T follicular helper cell (primary cell): ENCODE measurements around the gene RFPL1.

Experiments
- DNase-seq: peaks from one replicate; pipeline ENCODE4 v3.0.0-alpha.2; 2020; ENCODE audit warnings: low read depth

The RFPL1 gene

DNA sequence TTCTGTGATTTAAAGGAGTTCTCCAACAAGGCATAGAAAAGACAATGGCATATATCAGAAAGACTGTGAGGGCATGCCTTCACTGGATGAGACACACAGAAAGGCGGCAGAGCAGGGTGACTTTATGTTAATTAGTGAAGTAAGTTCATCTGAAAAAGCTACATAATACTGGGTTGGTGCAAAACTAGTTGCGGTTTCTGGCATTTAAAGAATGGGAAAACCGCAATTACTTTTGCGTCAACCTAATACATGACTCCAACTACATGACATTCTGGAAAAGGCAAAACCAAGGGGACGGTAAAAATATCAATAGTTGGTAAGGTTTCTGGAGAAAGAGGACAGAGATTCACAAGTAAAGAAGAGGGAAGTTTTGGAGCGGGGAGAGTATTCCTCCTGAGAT, 5.1 kb downstream of the RFPL1 start:
- DNase-seq, result no peak

DNA sequence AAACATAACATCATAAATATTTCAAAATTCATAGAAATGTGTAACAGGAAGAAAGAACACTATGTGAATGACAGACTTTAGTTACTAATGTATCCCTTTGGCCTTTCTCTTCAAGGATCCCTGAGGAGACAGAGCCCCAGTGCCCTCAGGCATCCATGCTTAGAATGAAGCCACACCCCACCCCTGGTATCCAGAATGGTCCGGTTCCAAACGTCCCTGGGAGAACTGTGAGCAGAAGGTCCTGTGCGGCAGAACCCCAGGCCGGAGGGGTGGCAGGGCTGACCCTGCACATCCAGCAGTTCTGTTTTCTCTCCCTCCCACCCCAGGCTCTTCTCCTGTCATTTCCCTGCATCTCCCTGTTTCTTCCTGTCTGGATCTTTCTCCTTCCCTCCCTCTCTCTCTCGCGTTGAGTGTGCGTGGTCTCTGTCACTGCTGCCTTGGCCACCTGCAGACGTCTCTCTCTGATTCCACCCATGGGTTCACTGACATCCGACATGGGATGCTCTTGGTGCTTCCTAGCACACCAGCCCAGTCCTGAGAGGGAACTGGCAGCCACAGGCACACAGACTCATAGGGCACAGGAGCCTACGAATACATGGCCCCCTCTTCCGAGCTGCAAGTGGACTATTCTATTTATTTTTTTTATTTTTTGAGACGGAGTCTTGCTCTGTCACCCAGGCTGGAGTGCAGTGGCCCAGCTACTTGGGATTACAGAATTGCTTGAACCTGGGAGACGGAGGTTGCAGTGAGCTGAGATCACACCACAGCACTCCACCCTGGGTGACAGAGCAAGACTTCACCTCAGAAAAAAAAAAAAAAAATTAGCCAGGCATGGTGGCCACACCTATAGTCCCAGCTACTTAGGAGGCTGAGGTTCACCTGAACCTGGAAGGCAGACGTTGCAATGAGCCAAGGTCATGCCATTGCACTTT, 5.7 kb downstream of the RFPL1 start:
- DNase-seq, result no peak

DNA sequence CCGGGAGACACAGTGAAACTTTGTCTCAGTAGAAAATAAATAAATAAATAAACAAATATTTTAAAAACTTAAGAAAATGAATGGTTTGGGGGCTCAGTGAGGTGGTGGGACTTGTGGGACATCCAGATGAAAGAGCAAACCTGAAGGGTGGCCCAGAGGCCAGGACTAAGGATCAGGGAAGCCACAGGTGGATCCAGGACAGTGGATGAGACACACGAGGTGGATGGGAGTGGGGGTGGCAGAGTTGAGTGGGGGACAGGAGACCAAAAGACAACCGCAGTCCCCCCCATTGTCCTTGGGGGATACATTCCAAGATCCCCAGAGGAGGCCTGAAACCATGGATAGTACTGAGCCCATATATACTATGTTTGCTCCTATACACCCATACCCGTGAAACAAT, 7.1 kb downstream of the RFPL1 start:
- DNase-seq, result no peak

DNA sequence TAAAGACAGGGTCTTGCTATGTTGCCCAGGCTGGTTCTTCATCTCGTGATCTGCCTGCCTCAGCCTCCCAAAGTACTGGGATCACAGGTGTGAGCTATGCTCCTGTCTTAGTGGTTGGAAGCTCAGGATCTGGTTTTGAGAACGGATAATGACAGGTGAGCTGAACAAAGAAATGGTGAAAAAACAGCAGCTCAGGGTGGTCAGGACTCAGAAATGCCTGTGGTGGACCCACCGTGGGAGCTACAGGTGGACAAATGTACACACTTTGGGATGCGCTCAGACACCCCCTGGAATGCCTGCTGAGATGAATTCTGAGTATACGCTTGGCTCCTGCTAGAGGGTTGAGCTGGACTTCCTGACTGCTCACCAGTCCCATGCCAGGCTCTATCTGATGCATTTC, 9.5 kb downstream of the RFPL1 start:
- no peak for DNase-seq

DNA sequence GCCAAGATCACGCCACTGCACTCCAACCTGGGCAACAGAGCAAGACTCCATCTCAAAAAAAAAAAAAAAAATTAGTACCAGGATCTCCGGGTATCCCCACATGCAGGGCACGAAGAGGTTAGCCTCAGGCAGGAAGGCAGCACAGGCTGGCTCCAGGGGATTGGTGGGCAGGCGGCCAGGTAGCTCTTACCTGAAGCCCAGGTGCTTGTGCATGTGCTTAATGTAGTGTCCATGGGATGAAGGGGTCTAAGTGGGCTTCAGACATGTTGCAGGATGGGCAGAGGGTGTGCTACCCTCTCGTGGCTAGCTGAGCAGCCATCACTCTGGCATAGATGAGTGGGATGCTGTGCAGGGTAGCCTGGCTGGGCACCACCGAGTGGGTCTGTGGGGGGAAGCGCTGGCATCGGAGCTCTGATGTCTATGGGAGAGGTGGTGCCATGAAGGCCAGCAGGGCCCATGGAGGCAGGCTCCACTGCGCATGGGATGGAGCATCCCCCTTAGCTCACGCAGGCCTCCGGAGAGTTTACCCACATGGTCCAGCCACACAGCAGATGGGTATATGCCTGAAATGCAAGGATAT, 11.0 kb downstream of the RFPL1 start:
- no peak for DNase-seq

DNA sequence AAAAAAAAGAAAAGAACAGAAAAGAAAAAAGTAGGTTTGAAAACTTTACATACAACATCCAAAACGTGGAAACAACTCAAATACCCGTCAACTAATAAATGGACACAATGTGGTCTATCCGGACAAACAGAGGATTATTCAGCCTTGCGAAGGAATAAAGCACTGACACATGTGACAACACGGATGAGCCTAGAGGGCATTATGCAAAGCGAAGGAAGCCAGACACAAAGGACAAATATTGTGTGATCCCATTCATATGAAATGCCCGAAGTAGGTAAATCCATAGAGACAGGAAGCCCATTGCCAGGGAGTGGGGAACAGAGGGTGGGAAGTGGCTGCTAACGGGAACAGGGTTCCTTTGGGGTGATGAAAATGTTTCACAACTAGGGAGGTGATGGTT, 11.8 kb downstream of the RFPL1 start:
- DNase-seq, result no peak

DNA sequence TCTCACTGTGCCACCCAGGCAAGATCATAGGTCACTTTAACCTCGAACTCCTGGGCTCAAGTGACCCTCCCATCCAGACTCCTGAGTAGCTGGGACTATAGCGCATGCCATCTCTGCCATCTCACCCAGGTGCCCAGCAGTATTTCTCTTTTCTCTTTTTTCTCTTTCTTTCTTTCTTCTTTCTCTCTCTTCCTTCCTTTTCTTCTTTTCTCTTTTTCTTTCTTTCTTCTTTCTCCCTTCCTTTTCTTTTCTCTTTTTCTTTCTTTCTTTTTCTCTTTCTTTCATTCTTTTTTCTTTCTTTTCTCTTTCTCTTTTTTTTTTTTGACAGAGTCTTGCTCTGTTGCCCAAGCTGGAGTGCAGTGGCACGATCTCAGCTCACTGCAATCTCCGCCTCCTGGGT, 13.5 kb downstream of the RFPL1 start:
- DNase-seq, result no peak

DNA sequence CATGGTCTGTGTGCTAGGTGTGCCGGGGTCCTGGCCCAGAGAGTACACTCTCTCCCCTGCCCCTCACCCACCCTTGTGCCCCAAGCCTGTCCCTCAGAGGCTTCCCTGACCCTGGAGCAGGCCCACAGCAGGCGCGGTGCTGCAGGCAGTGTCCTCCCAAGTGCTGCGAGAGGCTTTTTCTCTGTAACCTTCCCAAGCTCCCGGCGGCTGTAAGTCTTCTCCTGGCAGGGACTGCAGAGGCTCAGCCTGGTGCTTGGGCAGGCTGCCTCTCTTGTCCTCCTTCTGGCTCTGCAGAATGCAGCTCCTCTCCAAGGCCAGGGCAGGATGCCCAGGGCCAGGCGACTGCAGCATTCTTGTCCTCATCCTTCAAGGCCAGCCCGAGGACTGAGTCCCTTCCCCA, 15.9 kb downstream of the RFPL1 start:
- DNase-seq, result no peak

DNA sequence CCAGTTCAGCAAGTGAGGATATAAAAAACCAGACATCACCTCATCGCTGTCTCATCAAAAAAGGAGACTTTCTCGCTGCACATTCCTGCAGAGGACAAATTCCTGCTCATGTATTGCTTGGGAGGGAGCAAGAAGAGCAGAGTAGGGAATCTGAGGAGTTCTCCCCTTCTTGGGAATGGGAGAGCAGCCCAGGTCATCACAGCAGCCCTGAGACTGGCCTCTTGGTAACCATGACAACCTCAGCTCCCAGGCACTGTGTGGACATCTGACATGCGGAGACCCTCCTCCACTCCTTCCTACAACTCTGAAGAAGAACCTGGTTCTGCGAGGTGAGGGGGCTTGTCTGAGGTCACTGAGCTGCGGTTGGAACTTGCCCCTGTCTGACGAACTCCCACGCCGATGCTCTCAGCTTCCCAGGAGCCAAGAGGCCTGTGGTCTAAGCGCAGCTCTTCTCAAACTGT, 17.9 kb downstream of the RFPL1 start:
- DNase-seq, result no peak

DNA sequence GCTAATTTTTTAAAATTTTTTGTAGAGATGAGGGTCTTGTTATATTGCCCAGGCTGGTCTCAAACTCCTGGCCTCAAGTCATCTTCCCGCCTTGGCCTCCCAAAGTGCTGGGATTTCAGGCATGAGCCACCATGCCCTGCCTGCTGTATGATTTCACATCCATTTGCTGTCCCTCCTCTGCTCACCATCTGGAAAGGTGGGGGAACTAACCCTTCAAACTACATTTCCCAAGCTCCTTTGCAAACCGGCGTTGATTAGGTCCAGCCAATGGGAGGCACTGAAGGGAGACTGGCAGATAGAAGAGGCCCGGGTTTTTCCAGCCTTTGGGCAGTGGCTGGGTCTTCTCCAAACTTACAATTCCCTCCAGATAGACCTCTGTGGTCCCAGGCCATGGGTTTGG, 19.3 kb downstream of the RFPL1 start:
- DNase-seq, result no peak

DNA sequence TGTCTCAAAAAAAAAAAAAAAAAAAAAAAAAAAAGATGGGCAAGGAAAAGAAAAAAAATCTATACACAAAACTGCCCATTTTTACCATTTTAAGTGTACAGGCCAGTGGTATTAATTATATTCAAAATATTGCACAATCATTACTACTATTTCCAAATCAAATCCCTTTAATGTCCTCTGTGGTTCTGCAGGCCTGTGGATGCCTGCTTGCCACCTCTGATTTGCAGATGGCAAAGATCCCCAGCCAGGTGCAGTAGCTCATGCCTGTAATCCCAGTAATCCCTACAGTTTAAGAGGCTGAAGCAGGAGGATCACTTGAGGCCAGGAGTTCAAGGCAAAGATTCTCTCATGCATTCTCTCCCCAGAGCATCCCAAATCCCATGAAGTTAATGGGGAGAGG, 20.2 kb downstream of the RFPL1 start:
- no peak for DNase-seq

DNA sequence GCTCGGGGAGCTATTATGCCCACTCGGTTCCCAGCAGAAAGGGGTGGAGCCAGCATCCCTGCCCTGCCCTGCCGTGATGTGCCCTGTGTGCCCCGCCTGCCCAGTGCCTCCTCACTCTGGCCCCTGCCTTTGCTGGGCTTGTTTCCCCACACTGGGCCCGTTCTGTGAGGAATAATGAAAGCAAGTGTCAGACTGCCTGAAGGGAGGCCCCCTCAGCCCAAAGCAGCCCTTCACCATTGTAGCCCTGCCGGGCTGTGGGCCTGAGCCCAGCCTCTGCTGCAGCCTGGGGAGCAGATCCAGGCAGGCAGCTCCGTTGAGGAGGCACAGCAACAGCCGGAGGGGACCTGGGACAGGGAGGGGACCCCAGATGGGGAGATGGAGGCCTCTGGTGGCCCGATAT, 21.4 kb downstream of the RFPL1 start:
- no peak for DNase-seq

DNA sequence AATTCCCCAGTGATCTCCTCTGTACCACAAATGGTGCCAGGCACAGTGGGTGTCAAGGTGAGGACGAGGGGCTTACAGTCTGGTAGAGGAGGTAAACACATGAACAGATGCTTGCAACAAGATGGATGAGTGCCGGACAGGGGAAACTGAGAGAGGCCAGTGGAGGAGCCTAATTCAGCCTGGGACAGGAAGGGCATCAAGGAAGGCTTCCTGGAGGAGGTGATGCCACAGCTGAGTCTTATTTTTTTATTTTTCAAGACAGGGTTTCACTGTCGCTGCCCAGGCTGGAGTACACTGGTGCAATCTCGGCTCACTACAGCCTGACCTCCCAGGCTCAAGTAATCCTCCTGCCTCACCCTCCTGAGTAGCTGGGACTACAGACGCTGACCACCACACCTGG, 22.9 kb downstream of the RFPL1 start:
- no peak for DNase-seq

DNA sequence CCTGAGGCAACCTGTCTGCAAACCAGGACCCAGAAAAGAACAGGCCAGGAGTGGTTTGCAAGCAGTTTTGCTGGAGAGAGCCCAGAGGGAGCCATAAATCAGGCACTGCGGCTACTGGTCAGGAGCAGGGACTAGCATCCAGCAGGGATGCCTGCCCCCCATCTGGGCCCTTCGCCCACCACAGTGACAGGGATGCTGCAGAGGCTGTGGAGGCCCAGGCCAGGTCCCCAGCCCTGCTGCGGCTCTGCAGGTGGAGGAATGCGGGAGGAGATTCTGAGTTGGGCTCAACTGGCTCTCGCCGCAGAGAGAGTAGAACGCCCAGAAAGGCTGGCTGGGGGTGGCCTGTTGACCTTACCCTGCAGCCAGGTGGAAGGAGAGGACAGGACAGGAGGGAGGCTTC, 25.2 kb downstream of the RFPL1 start:
- no peak for DNase-seq

DNA sequence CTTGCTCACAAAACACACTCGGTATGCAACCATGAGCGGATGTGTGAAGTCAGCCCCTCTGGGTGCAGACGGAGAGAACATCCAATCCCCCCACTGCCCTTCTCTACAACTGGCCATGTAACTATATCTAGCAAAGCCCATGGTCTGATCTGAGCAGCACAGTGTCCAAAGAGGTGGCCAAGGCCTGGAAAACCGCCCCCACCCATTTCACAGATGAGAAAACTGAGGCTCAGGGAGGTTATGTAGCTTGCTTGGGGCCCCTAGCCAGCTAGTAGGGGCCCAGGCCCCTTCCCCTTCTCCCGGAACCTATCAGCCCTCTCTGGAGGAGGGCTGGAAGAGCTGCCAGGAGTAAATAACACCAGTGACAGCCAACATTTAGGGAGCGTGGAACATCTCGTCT, 26.2 kb downstream of the RFPL1 start:
- no peak for DNase-seq

DNA sequence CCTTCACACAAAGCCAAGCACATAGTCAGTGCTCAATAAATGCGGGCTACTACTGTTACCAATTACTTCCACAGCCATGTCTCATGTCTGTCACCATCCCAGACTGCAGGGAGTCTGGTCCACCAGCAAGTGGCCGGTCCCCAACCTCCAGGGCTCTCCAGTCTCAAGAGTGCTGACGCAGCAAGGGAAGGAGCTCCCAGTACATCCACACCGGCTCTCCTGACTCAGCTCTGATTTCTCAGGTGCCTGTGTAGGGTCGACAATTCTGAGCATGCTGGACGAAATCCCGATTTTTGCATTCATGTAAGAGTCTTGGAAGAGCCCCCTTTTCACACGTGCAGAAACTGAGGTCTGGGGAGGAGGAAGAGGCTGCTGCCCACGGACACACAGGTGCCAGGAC, 31.4 kb downstream of the RFPL1 start:
- no peak for DNase-seq

DNA sequence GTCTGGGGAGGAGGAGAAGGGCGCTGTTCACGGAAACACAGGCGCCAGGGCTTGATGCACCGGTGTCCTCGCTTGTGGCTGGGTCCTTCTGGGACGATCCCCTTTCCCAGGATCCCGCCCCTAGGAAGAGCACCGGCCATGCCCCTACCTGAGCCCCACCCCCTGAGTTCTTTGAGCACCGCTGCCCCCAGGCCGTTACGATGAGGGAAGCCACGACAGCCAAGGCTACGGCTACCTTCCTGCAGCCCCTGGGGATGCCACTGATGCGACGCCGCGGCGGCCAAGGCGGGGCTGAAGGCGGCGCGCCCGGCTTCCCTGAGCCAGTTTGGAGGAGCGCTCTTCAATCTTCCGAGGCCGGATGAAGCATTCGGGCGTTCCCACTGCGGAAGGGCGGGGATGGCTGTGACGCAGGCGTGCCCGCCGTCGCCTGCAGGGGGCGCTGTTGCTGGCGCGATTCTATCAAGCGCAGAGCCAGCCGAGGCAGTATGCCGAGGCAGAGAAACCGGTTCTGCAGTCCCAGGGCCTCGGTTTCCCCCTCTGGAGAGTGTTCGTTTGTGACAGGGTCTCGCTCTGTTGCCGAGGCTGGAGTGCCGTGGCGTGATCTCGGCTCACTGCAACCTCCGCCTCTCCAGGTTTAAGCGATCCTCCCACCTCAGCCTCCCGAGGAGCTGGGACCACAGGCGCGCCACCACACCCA, 31.9 kb downstream of the RFPL1 start:
- DNase-seq, result peak; percentile 42

DNA sequence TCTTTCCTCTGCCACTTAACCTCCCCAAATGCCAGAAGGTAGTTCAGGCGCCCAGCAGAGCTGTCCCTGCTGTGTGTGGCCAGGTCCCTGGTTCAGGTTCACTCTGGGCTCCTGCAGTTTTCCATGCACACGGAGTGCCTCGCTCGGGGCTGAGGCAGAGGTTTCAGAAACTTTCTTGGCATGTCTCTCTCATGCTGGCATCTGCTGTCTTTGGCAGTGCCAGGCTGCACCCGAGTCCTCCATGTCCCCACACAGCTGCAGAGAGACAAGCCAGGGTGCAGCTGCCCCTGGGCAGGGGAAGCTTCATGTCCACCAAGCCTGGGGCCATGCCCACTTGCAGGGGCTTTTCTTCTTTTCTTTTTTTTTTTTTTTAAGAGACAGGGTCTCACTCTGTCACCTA, 34.6 kb downstream of the RFPL1 start:
- DNase-seq, result no peak

DNA sequence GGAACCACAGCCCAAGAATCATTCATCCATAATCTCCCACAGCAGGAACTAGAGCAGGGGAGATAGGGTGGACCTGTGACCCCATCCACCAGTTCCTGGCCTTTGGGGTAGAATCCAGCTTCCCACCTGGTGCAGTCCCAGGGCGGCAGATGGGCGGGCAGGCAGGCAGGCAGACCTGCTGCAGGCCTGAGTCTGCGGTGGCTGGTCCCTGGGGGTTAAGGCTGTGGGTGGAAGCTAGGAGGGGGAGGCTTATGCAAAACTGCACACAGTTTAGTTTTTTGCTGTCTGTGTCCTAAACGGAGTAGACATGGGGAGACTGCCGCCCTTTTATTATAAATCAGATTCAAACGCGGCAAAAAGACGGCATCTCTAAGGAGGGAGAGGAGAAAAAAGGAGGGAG, 37.2 kb downstream of the RFPL1 start:
- DNase-seq, result no peak

DNA sequence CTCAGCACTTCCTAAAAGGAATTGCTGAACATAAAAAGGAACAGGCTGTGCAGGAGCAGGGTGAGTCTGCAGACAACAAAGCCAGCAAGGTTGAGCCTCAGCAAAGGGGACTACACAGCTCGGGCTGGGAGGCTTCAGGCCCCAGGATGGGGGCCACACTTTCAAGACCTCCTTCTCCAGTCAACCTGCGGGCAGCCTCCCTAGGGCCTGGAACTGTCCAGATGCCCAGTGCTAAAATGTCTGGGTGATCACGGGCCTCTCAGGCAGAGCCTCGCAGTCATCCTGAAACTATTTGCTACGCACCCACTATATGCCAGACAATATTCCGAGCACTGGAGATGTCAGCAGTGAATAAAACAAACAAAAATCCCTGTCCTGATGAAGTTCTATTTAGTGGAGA, 37.7 kb downstream of the RFPL1 start:
- DNase-seq, result no peak

DNA sequence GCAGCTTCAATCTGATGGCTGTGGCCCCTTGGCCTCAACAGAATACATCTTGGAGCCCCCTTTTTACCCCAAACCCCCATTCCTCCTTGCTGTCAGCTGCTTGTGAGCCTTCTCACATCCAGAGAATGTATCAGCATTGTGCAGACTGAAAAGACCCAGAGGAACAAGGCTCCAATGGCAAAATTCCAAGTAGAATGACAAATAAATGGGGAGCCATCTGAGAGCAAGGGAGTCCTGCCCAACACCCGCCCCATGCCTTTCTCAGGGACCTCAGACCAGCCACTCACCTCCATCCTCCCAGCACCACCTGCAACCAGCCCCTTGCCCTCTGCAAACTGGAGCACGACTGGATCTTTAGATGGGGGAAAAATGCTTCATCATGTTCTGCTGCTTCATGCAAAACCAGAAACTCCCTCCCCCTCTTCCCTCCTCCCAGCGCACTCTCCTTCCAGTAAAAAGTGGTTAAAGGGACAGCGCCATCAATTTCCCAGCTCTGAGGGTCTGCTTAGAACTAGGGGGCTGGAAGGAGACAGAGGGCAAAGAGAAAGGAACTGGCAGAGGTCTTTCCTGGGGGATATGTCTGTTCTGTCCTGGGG, 39.4 kb downstream of the RFPL1 start:
- no peak for DNase-seq
